K562 (cell line): ENCODE results near the gene PARD3B. TPM values are rescaled to one million over a fixed set of nuclear protein-coding genes. Genes with fewer than 3 reads are reported as not detected.

Experiments used
- ARID1B ChIP-seq: fragments of 450-650 bp; IDR thresholded peaks from 2 replicates; pipeline ENCODE4 v1.6.1; 2016; ENCODE audit warnings: antibody characterized with exemption, mild to moderate bottlenecking, inconsistent platforms
- ATF3 ChIP-seq, 2 experiments: fragments of 450-650 bp in 1 of 2; sonication (generic) in 1 of 2; formaldehyde crosslinking in 1 of 2; IDR thresholded peaks in 1 of 2; conservative IDR thresholded peaks in 1 of 2; 2 replicates each; pipeline versions ENCODE4 v1.6.1 to v1.8.1; 2016 to 2023; ENCODE audit warnings: mild to moderate bottlenecking in 2 of 2, moderate library complexity in 2 of 2, inconsistent platforms in 1 of 2, missing genetic modification reagents in 1 of 2
- ATF4 ChIP-seq: fragments of 450-650 bp; formaldehyde crosslinking; IDR thresholded peaks from 2 replicates; pipeline ENCODE4 v1.4.0; 2022; ENCODE audit warnings: mild to moderate bottlenecking, moderate library complexity
- CBFA2T2 ChIP-seq: fragments of 450-650 bp; conservative IDR thresholded peaks from 2 replicates; pipeline ENCODE4 v1.6.1; 2017; ENCODE audit warnings: mild to moderate bottlenecking
- CHD2 ChIP-seq: IDR thresholded peaks from 2 replicates; pipeline ENCODE4 v1.6.1; 2011; ENCODE audit warnings: low read depth, low read length
- EZH2 ChIP-seq: IDR thresholded peaks from 2 replicates; pipeline ENCODE4 v1.6.1; 2012; ENCODE audit warnings: low read depth, mild to moderate bottlenecking, inconsistent platforms, low read length, borderline replicate concordance
- FOS ChIP-seq: IDR thresholded peaks from 3 replicates; pipeline ENCODE4 v1.6.1; 2011; ENCODE audit not compliant: insufficient read length; ENCODE audit errors: extremely low read depth
- HMGXB4 ChIP-seq: sonication (generic); formaldehyde crosslinking; IDR thresholded peaks from 2 replicates; pipeline ENCODE4 v1.8.1; 2023; ENCODE audit warnings: mild to moderate bottlenecking, missing genetic modification reagents
- ID3 ChIP-seq, 2 experiments: fragments of 250-450 bp in 1 of 2; fragments of 450-650 bp in 1 of 2; sonication (Bioruptor Pico) in 1 of 2; IDR thresholded peaks; 2 replicates each; pipeline versions ENCODE4 v1.6.1 to v1.8.0; 2016 to 2021; ENCODE audit warnings: mild to moderate bottlenecking in 2 of 2, moderate library complexity in 2 of 2, missing compliant biosample characterization in 1 of 2, missing genetic modification characterization in 1 of 2
- KDM2B ChIP-seq: fragments of 250-450 bp; sonication (Bioruptor Pico); IDR thresholded peaks from 2 replicates; pipeline ENCODE4 v1.8.0; 2021; ENCODE audit warnings: mild to moderate bottlenecking, moderate library complexity
- MCM3 ChIP-seq: fragments of 450-650 bp; IDR thresholded peaks from 2 replicates; pipeline ENCODE4 v1.6.1; 2016
- NONO ChIP-seq, 2 experiments: fragments of 200-400 bp in 1 of 2; fragments of 450-650 bp in 1 of 2; formaldehyde crosslinking in 1 of 2; IDR thresholded peaks; 2 replicates each; pipeline ENCODE4 v1.6.1; 2017; ENCODE audit warnings: low read depth in 2 of 2, mild to moderate bottlenecking in 2 of 2, moderate library complexity in 2 of 2, low read length in 1 of 2
- SMARCA4 ChIP-seq: fragments of 450-650 bp; IDR thresholded peaks from 2 replicates; pipeline ENCODE4 v1.6.1; 2016
- SOX6 ChIP-seq: fragments of 450-650 bp; IDR thresholded peaks from 2 replicates; pipeline ENCODE4 v1.6.1; 2014; ENCODE audit warnings: mild to moderate bottlenecking
- SP1 ChIP-seq: sonication (generic); formaldehyde crosslinking; IDR thresholded peaks from 2 replicates; pipeline ENCODE4 v1.8.1; 2022; ENCODE audit warnings: mild to moderate bottlenecking, missing genetic modification reagents
- TCFL5 ChIP-seq: fragments of 250-450 bp; sonication (Bioruptor Pico); conservative IDR thresholded peaks from 2 replicates; pipeline ENCODE4 v1.6.1; 2021; ENCODE audit warnings: mild to moderate bottlenecking, moderate library complexity, matching md5 sums
- TEAD2 ChIP-seq: fragments of 450-650 bp; IDR thresholded peaks from 2 replicates; pipeline ENCODE4 v1.6.1; 2016; ENCODE audit warnings: missing genetic modification characterization, control low read depth, missing compliant biosample characterization
- ZFP91 ChIP-seq: sonication (generic); formaldehyde crosslinking; IDR thresholded peaks from 2 replicates; pipeline ENCODE4 v1.8.0; 2022; ENCODE audit warnings: mild to moderate bottlenecking, missing genetic modification reagents
- ZNF217 ChIP-seq: sonication (generic); formaldehyde crosslinking; IDR thresholded peaks from 2 replicates; pipeline ENCODE4 v1.8.0; 2022; ENCODE audit warnings: mild to moderate bottlenecking, missing genetic modification reagents
- ZNF3 ChIP-seq: fragments of 250-450 bp; sonication (Bioruptor Pico); IDR thresholded peaks from 2 replicates; pipeline ENCODE4 v1.5.0; 2021; ENCODE audit warnings: mild to moderate bottlenecking, moderate library complexity
- ZNF655 ChIP-seq: fragments of 250-450 bp; sonication (Bioruptor Pico); IDR thresholded peaks from 2 replicates; pipeline ENCODE4 v1.5.0; 2021
- ZNF695 ChIP-seq: fragments of 450-650 bp; formaldehyde crosslinking; IDR thresholded peaks from 2 replicates; pipeline ENCODE4 v1.4.0; 2020; ENCODE audit warnings: mild to moderate bottlenecking, moderate library complexity
- ZZZ3 ChIP-seq: fragments of 450-650 bp; IDR thresholded peaks from 2 replicates; pipeline ENCODE4 v1.6.1; 2016; ENCODE audit warnings: antibody characterized with exemption, mild to moderate bottlenecking, moderate library complexity
- polyA plus RNA-seq, 8 experiments: library from polyadenylated mRNA; depleted of rRNA in 4 of 8; stranded (reverse) in 5 of 8; unstranded in 3 of 8; fragments of >200 nt; fragmentation: Nextera tagmentation in 2 of 8; fragmentation: Illumina TruSeq in 1 of 8; extraction: Ambion mirVana in 2 of 8; extraction: Trizol in 1 of 8; gene quantifications; 2 replicates each; pipeline versions ENCODE4 v1.2.1 to v1.2.3, GENCODE V29; 2011 to 2014; ENCODE audit warnings: inconsistent platforms in 1 of 8, missing spikeins in 1 of 8
- total RNA-seq, 7 experiments: library from RNA; depleted of rRNA in 6 of 7; stranded (reverse); fragments of >200 nt in 6 of 7; fragmentation: Illumina TruSeq in 2 of 7; extraction: Trizol in 2 of 7; gene quantifications; 2 replicates each; pipeline versions ENCODE4 v1.2.1 to v1.2.3, GENCODE V29; 2011 to 2021; ENCODE audit warnings: low replicate concordance in 1 of 7

Gene PARD3B
- total and polyA plus RNA-seq, 9 of the 15 experiments (the other 6 are each of a cell fraction or from before 2014, with no cell fraction given), result 0.15 to 3.0 (median 1.1) TPM

- TF ChIP-seq ATF4 (CRISPR knock-in tag) (no peak), ZNF655 (CRISPR knock-in tag) (no peak), ZZZ3 (no peak), TEAD2 (tag) (no peak), HMGXB4 (no peak), SMARCA4 (peak; percentile 70), CHD2 (no peak), KDM2B (CRISPR knock-in tag) (no peak), NONO (IDR thresholded peaks at IDR 0.05; ENCODE audit: low read depth in 2 of 2, low read length in 1 of 2) (no peak), ZFP91 (CRISPR knock-in tag) (no peak), CBFA2T2 (peak; percentile 58; the same call in 1 of the 2 replicates), MCM3 (no peak), ZNF3 (CRISPR knock-in tag) (no peak), FOS (no peak), ATF3 (IDR thresholded peaks at IDR 0.05) (peak; percentile 67; the same call in 1 of the 2 replicates), ATF3 (CRISPR knock-in tag; conservative IDR thresholded peaks at IDR 0.05) (no peak), ID3 (CRISPR knock-in tag; IDR thresholded peaks at IDR 0.05) (no peak), ID3 (tag; IDR thresholded peaks at IDR 0.05) (no peak), ZNF695 (CRISPR knock-in tag) (no peak), SOX6 (peak; percentile 51), EZH2 (no peak), ARID1B (peak; percentile 85), ZNF217 (CRISPR knock-in tag) (no peak), TCFL5 (CRISPR knock-in tag) (no peak), SP1 (CRISPR knock-in tag) (no peak)
Measured at GRCh38 chr2:205089958-205090357, 544.7 kb downstream of the PARD3B start (continued).
